GM18909 (cell line): ENCODE data around the gene FXYD5.

ENCODE experiments used
- ATAC-seq: cut with Tn5 transposase; IDR thresholded peaks from one replicate; pipeline ENCODE4 v1.9.1; 2021; ENCODE audit warnings: mild to moderate bottlenecking; ENCODE audit not compliant: unreplicated experiment, poor library complexity

FXYD5 gene

DNA sequence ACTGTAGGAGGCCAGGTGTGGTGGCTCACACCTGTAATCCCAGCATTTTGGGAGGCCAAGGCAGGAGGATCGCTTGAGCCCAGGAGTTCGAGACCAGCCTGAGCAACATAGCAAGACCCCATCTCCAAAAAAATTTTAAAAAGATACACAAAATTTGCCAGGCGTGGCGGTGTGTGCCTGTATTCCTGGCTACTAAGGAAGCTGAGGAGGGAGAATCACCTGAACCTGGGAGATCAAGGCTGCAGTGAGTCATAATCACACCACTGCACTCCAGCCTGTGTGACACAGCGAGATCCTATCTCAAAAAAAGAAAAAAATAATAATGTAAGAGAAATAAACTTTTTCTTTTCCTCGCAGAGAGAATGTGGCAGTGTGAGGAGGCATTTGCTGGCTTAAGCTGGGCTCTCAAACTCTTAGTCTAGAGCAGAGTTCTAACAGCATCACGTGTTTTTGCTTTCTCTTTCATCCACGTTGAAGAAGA is 52.9 kb downstream of the FXYD5 start:
- ATAC-seq, result no peak

DNA sequence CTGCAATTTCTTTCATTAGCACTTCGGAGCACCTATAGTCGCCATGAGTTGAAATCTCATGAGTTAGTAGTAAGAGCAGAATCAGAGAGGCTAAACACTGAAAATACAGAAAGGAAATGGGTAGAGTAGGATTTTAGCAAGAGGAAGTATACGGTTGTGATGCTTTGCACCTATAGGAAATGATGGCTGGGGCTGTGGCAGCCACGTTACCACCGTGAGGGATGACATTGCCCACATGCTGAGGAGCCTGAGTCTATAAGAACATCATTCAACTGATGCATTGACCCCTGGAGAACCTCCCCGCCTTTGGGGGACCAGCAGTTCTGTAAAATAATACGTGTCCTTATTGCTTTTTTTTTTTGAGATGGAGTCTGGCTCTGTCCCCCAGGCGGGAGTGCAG is 53.6 kb downstream of the FXYD5 start:
- no peak for ATAC-seq

DNA sequence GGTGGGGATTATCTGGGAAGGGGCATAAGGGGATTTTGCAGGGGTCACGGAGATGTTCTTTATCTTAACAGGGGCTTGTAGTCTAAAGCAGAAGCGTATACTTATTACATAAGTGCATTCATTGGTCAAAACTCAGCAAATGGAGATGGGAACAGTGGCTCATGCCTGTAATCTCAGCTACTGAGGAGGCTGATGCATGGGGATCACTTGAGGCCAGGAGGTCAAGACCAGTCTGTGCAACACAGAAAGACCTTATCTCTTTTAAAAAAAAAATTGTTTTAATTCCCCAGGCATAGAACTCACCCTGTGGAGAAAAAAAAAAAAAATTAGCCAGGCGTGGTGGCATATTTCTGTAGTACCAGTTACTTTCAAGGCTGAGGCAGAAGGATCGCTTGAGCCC is 55.1 kb downstream of the FXYD5 start:
- ATAC-seq, result no peak

DNA sequence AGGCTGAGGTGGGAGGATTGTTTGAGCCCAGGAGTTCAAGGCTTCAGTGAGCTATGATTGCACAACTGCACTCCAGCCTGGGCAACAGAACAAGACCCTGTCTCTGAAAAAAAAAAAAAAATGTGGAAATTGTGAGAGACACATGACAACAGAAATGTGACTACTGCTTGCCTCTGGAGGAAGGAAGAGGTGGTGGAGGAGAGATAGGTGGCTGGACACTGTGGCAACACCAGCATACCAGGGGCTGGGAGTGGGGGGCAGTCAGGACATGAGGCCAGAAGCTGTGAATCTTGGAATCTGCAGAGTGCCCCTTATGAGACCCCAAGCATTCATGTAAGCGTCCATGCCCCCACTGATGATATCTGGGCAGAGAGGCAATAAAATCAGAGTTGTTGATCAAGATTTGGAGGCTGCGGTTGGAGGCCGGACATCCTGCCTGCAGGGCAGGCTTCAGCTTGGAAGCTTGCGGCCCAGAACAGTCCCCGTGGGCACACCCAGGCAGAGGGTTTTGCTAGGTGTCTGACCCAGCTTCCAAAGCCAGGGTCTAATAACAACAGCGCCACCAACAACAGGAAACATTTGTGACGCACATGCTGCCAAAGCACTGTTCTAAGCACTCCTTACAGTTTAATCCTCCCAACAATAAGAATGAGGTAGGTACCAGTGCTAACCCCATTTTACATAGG is 57.2 kb downstream of the FXYD5 start:
- ATAC-seq, result no peak

DNA sequence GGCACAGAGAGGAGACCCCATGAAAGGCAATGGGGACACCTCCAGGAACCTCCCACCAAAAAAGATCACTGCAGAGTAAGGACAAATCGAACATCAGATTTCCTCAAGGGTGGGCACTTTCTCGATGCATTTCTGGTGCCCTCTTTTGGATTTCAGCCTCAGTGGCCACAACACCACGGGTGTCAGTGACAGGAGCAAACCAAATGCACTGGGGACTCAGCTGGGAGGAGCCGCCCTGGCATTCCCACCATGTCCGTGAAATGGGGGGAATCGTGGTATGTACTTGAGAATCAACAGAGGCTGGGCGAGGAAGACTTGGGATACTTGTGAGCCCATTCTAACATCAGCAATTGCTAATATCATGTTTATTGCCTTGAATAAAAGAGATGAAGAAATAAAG is 57.7 kb downstream of the FXYD5 start:
- ATAC-seq, result no peak

DNA sequence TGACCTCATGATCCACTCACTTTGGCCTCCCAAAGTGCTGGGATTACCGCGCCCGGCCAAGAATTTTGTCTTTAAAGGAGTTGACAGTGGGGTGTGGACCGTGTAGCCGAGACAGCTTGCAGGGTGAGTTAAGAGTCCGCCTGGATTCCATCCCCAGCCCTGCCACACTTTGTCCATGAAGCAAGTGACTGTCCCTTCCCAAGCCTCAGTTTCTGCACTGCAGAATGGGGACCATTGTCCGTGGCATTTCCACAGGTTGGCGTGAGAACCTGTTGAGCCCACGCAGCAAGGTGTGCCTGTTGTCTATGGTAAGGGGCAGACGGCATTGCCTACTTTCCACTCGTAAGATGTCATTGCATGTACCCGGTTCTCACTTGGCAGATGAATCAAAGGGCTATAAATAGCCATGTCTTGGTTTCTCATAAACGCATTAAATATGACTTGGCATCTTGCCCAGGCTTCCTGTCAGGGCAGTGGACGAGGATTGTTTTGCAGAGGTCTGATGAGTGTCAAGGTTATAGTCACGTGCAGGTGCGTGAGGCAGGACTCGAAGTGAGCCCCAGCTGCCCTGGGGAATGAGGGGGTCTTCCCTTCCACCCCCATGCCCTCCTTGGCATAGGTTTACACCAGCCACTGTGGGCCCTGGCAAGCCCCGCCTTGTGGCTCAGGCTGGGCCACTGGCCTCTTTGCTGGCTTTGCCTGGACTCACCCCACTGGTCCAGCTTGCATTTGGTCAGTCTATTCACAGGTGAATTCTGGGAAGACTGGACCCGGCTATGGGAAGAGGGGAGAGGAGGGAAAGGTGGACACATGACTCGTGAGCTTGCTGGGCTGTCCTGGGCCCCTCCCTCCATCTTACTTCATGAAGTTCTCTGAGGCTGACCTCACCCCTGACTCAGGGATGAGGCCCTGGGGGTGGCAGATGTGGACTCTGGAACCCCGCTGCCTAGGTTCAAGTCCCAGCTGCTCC is 59.4 kb downstream of the FXYD5 start:
- peak; percentile 71 for ATAC-seq

DNA sequence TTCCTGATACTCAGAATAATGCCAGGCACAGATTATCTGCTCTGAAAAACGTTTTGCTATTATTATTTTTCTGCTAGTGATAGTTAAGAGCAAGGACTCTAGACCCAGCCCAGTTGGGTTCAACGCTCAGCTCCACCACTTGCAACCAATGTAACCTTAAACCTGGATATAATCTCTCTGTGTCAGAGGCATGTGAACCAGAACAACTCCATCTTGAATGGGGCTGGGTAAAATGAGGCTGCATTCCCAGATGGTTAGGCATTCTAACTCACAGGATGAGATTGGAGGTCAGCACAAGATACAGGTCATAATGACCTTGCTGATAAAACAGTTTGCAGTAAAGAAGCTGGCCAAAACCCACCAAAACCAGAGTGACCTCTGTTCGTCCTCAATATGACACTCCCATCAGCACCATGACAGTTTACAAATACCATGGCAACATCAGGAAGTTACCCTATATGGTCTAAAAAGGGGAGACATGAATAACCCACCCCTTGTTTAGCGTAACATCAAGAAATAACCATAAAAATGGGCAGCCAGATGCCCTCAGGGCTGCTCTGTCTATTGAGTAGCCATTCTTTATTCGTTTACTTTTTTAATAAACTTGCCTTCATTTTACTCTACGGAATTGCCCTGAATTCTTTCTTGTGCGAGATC is 60.4 kb downstream of the FXYD5 start:
- no peak for ATAC-seq

DNA sequence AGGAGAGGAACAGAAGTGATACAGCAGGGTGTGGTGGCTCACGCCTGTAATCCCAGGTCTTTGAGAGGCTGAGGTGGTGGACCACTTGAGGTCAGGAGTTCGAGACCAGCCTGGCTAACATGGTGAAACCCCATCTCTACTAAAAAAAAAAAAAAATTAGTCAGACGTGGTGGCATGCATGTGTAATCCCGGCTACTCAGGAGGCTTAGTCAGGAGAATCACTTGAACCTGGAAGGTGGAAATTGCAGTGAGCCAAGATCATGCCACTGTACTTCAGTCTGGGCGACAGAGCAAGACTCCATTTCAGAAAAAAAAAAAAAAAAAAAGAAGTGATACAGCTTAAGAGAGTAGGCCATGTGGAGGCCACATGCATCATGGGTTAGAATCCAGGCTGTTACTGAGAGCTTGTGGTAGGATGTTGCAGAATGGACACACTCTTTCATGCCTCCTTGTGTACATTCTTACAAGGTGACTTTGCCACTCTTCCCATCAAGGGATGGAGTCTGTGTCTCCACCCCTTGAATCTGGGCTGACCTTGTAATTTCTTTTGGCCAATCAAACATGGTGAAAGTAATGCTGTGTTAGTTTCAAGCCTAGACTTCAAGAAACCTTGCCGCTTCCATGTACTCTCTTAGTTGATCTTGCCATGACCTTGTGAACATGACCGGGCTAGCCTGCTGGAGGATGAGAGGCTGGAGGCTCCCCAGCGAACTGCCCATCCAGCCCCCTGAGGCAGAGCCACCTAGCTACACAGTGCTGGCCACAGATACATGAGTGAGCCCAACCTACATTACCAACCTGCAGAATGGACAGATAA is 61.7 kb downstream of the FXYD5 start:
- ATAC-seq, result no peak

DNA sequence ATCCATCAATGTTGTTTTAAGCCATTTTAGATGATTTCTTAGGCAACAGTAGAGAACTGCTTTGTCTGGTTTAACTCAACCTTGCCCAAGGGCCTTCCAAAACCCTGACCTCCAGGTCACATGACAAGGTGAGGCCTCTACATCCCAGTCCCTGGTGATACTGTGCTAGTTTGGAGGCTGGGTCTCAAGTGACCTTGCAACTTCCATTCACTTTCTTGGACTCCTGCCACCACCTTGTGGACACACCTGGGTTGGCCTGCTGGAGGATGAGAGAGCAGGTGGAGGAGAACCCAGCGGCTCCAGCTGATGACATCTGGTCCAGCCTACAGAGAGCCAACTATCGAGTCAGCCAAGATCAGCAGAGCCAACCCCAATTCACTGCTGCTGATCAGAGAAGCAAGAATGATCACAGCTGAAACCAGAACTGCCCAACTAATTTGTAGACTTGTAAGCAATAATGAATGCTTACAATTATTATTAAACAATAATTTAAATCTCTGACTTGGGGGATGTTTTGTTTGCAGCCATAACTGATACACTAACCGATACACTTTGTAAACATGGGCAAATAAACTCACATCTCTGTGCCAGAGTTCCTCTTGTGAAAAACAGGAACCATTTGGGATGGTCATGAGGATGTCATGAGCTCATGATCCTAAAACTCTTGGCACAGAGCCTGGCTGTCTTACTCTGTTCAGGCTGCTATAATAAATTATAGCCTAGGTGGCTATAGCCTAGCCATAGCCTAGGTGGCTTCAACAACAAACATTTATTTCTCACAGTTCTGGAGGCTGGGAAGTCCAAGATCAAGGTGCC is 62.5 kb downstream of the FXYD5 start:
- ATAC-seq, result no peak

DNA sequence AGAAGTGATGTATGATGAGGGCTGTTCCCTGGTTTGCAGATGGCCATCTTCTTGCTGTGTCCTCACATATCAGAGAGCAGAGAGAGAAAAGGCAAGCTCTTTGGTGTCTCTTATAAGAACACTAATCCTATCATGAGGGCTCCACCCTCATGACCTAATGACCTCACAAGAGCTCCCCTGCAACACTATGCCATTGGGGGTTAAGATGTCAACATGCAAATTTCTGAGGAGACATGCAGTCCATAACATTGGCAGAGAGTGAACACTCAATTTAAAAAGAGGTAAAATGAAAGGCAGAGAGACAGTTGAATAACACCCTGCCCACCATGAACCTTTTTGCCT is 63.1 kb downstream of the FXYD5 start:
- ATAC-seq, result no peak

DNA sequence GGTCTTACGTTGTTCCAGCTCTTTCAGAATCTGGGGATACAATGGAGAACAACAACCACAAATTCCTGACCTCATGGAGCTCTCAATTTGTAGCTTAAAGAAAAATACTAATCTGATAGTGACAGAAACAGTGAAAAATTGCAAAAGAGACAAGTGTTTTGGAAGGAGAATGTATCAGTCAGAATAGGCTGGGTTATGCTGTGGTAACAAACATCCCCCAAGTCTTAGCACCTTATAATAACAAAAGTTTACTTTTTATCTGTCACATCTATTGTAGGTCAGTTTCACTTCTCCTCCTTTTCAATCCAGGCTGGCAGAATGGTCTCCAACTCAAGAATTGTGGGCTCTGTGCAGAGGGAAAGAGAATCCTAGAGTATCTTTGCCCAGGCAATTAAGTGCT is 64.5 kb downstream of the FXYD5 start:
- ATAC-seq, result no peak
